ENCODE results near the gene GSTT2. TPM values are rescaled to one million over a fixed set of nuclear protein-coding genes. Genes with fewer than 3 reads are reported as not detected.

Gene GSTT2
- total and polyA plus RNA-seq, 10 of the 15 experiments (the other 5 are each of a cell fraction or from before 2014, with no cell fraction given) = not detected

- Histone ChIP-seq H3K9ac (ENCODE audit: control insufficient read depth, insufficient read depth, low read length) (no peak overlapping the region), H3K4me1 (ENCODE audit: control insufficient read depth, insufficient read depth, low read length) (no peaks in the 10 kb centered on the region), H2AFZ (ENCODE audit: control insufficient read depth, low read depth, low read length) (no peak overlapping the region), H3K4me2 (ENCODE audit: control insufficient read depth, insufficient read depth) (no peak overlapping the region), H3K4me3 (no peak overlapping the region), H3K27me3 (replicated peaks in 1 of 2; ENCODE audit: control insufficient read depth in 2 of 2, insufficient read depth in 2 of 2, low read length in 1 of 2) (no peaks in the 10 kb centered on the region), H3K27ac (ENCODE audit: control insufficient read depth, insufficient read depth) (no peak overlapping the region), H3K79me2 (ENCODE audit: control insufficient read depth, insufficient read depth, low read length) (no peaks in the 10 kb centered on the region), H3K36me3 (ENCODE audit: control insufficient read depth in 2 of 2, insufficient read depth in 2 of 2, low read length in 1 of 2) (no peaks in the 10 kb centered on the region), H4K20me1 (ENCODE audit: control insufficient read depth, insufficient read depth) (no peaks in the 10 kb centered on the region), H3K9me3 (replicated peaks; ENCODE audit: control insufficient read depth, insufficient read depth, low read length) (no peaks in the 10 kb centered on the region)
- ChIA-PET RAD21 (ENCODE audit: unreplicated experiment) (no interaction called here), POLR2A (interaction anchor here (1.8 kb wide), 1 partner anchor 8 kb away, joined by 3 read pairs; no protein-coding TSS in a partner anchor), SMC1A (ENCODE audit: uncharacterized antibody, unreplicated experiment) (interaction anchor here (0.6 to 0.7 kb wide), 2 partner anchors 132 to 171 kb away, joined by 3 read pairs; no protein-coding TSS in a partner anchor), CTCF (no interaction called here)
- 55% methylated on average over 9 of the region's 9 CpGs for WGBS (ENCODE audit: insufficient coverage, insufficient replicate concordance, low lambda C conversion rate, missing lambda C conversion rate)
- in situ Hi-C loops (cut with MboI) = no loop called here
- no peak for FAIRE-seq
- no peak for TF ChIP-seq CEBPB (IDR thresholded peaks at IDR 0.05; ENCODE audit: borderline replicate concordance in 1 of 2, low read depth in 2 of 2, low read length in 2 of 2)
- no peak for TF ChIP-seq BRCA1 (IDR thresholded peaks at IDR 0.05; ENCODE audit: low read depth, low read length)
- TF ChIP-seq, protein P1, sequence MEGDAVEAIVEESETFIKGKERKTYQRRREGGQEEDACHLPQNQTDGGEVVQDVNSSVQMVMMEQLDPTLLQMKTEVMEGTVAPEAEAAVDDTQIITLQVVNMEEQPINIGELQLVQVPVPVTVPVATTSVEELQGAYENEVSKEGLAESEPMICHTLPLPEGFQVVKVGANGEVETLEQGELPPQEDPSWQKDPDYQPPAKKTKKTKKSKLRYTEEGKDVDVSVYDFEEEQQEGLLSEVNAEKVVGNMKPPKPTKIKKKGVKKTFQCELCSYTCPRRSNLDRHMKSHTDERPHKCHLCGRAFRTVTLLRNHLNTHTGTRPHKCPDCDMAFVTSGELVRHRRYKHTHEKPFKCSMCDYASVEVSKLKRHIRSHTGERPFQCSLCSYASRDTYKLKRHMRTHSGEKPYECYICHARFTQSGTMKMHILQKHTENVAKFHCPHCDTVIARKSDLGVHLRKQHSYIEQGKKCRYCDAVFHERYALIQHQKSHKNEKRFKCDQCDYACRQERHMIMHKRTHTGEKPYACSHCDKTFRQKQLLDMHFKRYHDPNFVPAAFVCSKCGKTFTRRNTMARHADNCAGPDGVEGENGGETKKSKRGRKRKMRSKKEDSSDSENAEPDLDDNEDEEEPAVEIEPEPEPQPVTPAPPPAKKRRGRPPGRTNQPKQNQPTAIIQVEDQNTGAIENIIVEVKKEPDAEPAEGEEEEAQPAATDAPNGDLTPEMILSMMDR (IDR thresholded peaks at IDR 0.05 in 2 of 3, conservative IDR thresholded peaks at IDR 0.05 in 1 of 3; ENCODE audit: control insufficient read depth in 2 of 3, extremely low read depth in 1 of 3, insufficient read depth in 1 of 3, low read depth in 3 of 3, low read length in 3 of 3) = no peak
- TF ChIP-seq ATF3 (IDR thresholded peaks at IDR 0.05; ENCODE audit: borderline replicate concordance, extremely low read depth, low read depth, low read length) = no peak
- no peak for TF ChIP-seq POLR2AphosphoS2 (IDR thresholded peaks at IDR 0.05; ENCODE audit: low read depth, low read length)
- TF ChIP-seq USF2 (IDR thresholded peaks at IDR 0.05; ENCODE audit: borderline replicate concordance, low read depth, low read length) = no peak
- TF ChIP-seq SREBF1 (IDR thresholded peaks at IDR 0.05; ENCODE audit: low read length) = no peak
- no peak for TF ChIP-seq SMC3 (IDR thresholded peaks at IDR 0.05; ENCODE audit: borderline replicate concordance, low read length)
- no peak for TF ChIP-seq PAX8 (IDR thresholded peaks at IDR 0.05)
- TF ChIP-seq NFIC (IDR thresholded peaks at IDR 0.05; ENCODE audit: low read depth, low read length) = no peak
- TF ChIP-seq KLF5 (IDR thresholded peaks at IDR 0.05; ENCODE audit: partially characterized antibody) = no peak
- BruUV-seq (replicated peaks) = no TSS peak
- DNase-seq (ENCODE audit: low read depth, low spot score) = no peak
- no peak for ATAC-seq
- intact Hi-C loops (cut with micrococcal nuclease; ENCODE audit: unreplicated experiment) = loop anchor here (10.0 kb wide), 1 partner anchor 59 kb away; no protein-coding TSS in a partner anchor
Measured at GRCh38 chr22:24003887-24004286, 24.0 kb downstream of the GSTT2 start.
